Endothelial cell of umbilical vein (primary cell): ENCODE measurements around the gene PRR5L. TPM values are rescaled to one million over a fixed set of nuclear protein-coding genes. Genes with fewer than 3 reads are reported as not detected.

Source experiments
- BruUV-seq: library from RNA; stranded (reverse); fragments of 400-500 nt; replicated peaks from 2 replicates; lab custom pipeline; 2021; lab: Mats Ljungman, UMichigan
- CTCF ChIA-PET: fragments of 300-600, 350-600 bp; sonication (Branson Sonifier 250); formaldehyde crosslinking; loops from one replicate; lab custom pipeline; 2021; ENCODE audit warnings: antibody characterized with exemption, inconsistent platforms; lab: Charles Lee
- POLR2A ChIA-PET: fragments of 300-600, 350-600 bp; sonication (Branson Sonifier 250); formaldehyde crosslinking; loops from one replicate; lab custom pipeline; 2021; ENCODE audit warnings: antibody characterized with exemption, inconsistent platforms; lab: Charles Lee
- DNase-seq: peaks from one replicate; pipeline ENCODE4 v3.0.0-alpha.2; 2011; ENCODE audit warnings: low read depth, low spot score
- FAIRE-seq: peaks from 2 replicates; lab custom pipeline; 2011; peaks lifted over from hg19 to GRCh38; lab: Jason Lieb, UNC
- H2AFZ ChIP-seq: 2 replicates; pipeline ENCODE4 v1.6.0; 2012; ENCODE audit warnings: low read depth, low read length, control low read depth, inconsistent platforms
- H3K27ac ChIP-seq: 2 replicates; pipeline ENCODE4 v1.5.1; 2011; ENCODE audit warnings: low read depth, mild to moderate bottlenecking, control low read depth, low read length, moderate library complexity; ENCODE audit not compliant: insufficient read depth
- H3K27me3 ChIP-seq, 2 experiments: 2 replicates each; pipeline versions ENCODE4 v1.6.0 to v1.6.1; 2011; ENCODE audit warnings: low read length in 2 of 2, mixed read lengths in 1 of 2; ENCODE audit not compliant: control insufficient read depth in 2 of 2, insufficient read depth in 2 of 2
- H3K36me3 ChIP-seq, 2 experiments: 2 replicates in 1 of 2; 3 replicates in 1 of 2; pipeline ENCODE4 v1.5.1; 2011; ENCODE audit warnings: low read length in 2 of 2, mild to moderate bottlenecking in 1 of 2, moderate library complexity in 1 of 2; ENCODE audit not compliant: control insufficient read depth in 2 of 2, insufficient read depth in 2 of 2; ENCODE audit errors: extremely low read depth in 1 of 2
- H3K4me1 ChIP-seq: 3 replicates; pipeline ENCODE4 v1.5.1; 2011; ENCODE audit warnings: mild to moderate bottlenecking, low read length; ENCODE audit not compliant: control insufficient read depth, insufficient read depth; ENCODE audit errors: extremely low read depth
- H3K4me2 ChIP-seq: 2 replicates; pipeline ENCODE4 v1.6.1; 2011; ENCODE audit warnings: low read length, control low read depth, mixed read lengths; ENCODE audit not compliant: insufficient read depth
- H3K4me3 ChIP-seq, 3 experiments: fragments of 200-600 bp in 1 of 3; sonication (generic), shearing (Covaris generic) in 1 of 3; replicated peaks in 1 of 3; 2 replicates each; pipeline ENCODE4 v1.5.1; 2011 to 2016; ENCODE audit warnings: control low read depth in 3 of 3, low read length in 3 of 3, mild to moderate bottlenecking in 2 of 3, inconsistent platforms in 1 of 3, low read depth in 1 of 3, moderate library complexity in 1 of 3; ENCODE audit not compliant: insufficient read depth in 1 of 3
- H3K79me2 ChIP-seq: 2 replicates; pipeline ENCODE4 v1.6.0; 2012; ENCODE audit warnings: low read length, inconsistent platforms; ENCODE audit not compliant: control insufficient read depth, insufficient read depth
- H3K9ac ChIP-seq: replicated peaks from 2 replicates; pipeline ENCODE3; 2011; ENCODE audit warnings: low read length, control low read depth; ENCODE audit not compliant: insufficient read depth; ENCODE audit errors: extremely low read depth
- H3K9me1 ChIP-seq: replicated peaks from 3 replicates; pipeline ENCODE4 v1.6.0; 2011; ENCODE audit warnings: mild to moderate bottlenecking, low read length; ENCODE audit not compliant: control insufficient read depth, insufficient read depth; ENCODE audit errors: extremely low read depth
- H3K9me3 ChIP-seq: replicated peaks from 2 replicates; pipeline ENCODE4 v1.5.1; 2012; ENCODE audit warnings: low read length, inconsistent platforms; ENCODE audit not compliant: control insufficient read depth, insufficient read depth
- H4K20me1 ChIP-seq: replicated peaks from 2 replicates; pipeline ENCODE3; 2011; ENCODE audit warnings: mild to moderate bottlenecking, low read length; ENCODE audit not compliant: control insufficient read depth, insufficient read depth; ENCODE audit errors: extremely low read depth
- EZH2 ChIP-seq: IDR thresholded peaks from 2 replicates; pipeline ENCODE4 v1.6.1; 2012; ENCODE audit warnings: borderline replicate concordance, low read depth, mild to moderate bottlenecking, moderate library complexity, low read length, inconsistent platforms; ENCODE audit not compliant: severe bottlenecking
- FOS ChIP-seq: IDR thresholded peaks from 2 replicates; pipeline ENCODE4 v1.6.1; 2011; ENCODE audit warnings: mild to moderate bottlenecking, low read length, moderate library complexity, borderline replicate concordance; ENCODE audit not compliant: insufficient read depth
- JUN ChIP-seq: IDR thresholded peaks from 2 replicates; pipeline ENCODE4 v1.6.1; 2011; ENCODE audit warnings: borderline replicate concordance, low read depth; ENCODE audit not compliant: insufficient read length, insufficient read depth
- MYC ChIP-seq: IDR thresholded peaks from one replicate; pipeline ENCODE4 v1.6.1; 2011; ENCODE audit warnings: mild to moderate bottlenecking, low read depth, low read length
- POLR2A ChIP-seq: IDR thresholded peaks from 2 replicates; pipeline ENCODE4 v1.6.1; 2012; ENCODE audit warnings: low read depth, mild to moderate bottlenecking, control low read depth, low read length
- POLR2AphosphoS5 ChIP-seq: IDR thresholded peaks from 2 replicates; pipeline ENCODE4 v1.6.1; 2012; ENCODE audit warnings: low read depth, mild to moderate bottlenecking, control low read depth, low read length, moderate library complexity; ENCODE audit not compliant: insufficient read depth
- dilution Hi-C: fragments of 300-500 bp; cut with MboI; formaldehyde crosslinking; loops from one replicate; pipeline ENCODE4 v1.15.0; 2019; ENCODE audit warnings: low sequenced_read_pairs; ENCODE audit not compliant: extremely low pct_ligation_motif_present
- intact Hi-C: fragments of 100-400 bp; cut with micrococcal nuclease; formaldehyde crosslinking; loops from one replicate; pipeline ENCODE4 v1.10.0; 2022
- polyA plus RNA-seq, 4 experiments: library from polyadenylated mRNA; depleted of rRNA in 3 of 4; stranded (reverse) in 3 of 4; unstranded in 1 of 4; fragments of >200 nt; gene quantifications; 2 replicates each; pipeline versions ENCODE4 v1.2.1 to v1.2.3, GENCODE V29; 2011 to 2012; ENCODE audit warnings: missing spikeins in 1 of 4
- total RNA-seq: library from RNA; stranded (reverse); gene quantifications from 2 replicates; pipeline ENCODE4 v1.2.3, GENCODE V29; 2021
- TF ChIP-seq, protein P1 (sequence below), 2 donors: IDR thresholded peaks; 1 replicate in 1 of 2; 2 replicates in 1 of 2; pipeline ENCODE4 v1.5.1; 2011; ENCODE audit warnings: low read length in 2 of 2, mild to moderate bottlenecking in 2 of 2, moderate library complexity in 2 of 2, control low read depth in 1 of 2, inconsistent platforms in 1 of 2, low read depth in 1 of 2; ENCODE audit not compliant: insufficient read depth in 1 of 2; ENCODE audit errors: extremely low read depth in 1 of 2
- TF ChIP-seq, protein P2 (sequence below): IDR thresholded peaks from 2 replicates; pipeline ENCODE4 v1.6.1; 2011; ENCODE audit not compliant: insufficient read depth, insufficient read length

PRR5L gene
- total and polyA plus RNA-seq, 2 donors (not counting 3 experiments of a cell fraction or from before 2014, with no cell fraction given), result 2.5 to 6.1 TPM

DNA sequence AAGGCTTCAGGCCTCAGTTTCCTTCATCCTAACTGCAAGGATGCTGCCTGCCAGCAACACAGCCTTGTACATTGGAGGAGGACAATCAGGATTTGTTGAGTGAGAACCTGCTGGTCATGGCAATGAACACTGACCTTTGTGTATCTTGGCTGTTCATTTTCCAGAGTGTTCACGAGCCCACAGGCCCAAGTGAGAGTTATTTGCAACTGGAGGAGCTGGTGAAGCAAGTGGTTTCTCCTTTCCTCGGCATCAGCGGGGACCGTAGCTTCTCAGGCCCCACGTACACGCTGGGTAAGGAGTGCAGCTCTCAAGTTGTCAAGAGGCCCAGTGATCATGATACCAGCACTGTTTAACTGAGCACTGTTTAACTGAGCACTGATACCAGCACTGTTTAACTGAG, 155.0 kb downstream of the PRR5L start:
- ChIA-PET POLR2A (no interaction called here), CTCF (no interaction called here)
- DNase-seq, result no peak
- no TSS peak for BruUV-seq
- Histone ChIP-seq H3K79me2 (no peaks in the 10 kb centered on the region), H3K4me1 (no peaks in the 10 kb centered on the region), H3K27me3 (no peaks in the 10 kb centered on the region), H2AFZ (no peak overlapping the region), H3K4me3 (no peak overlapping the region), H3K4me2 (no peak overlapping the region), H3K9ac (no peak overlapping the region), H3K9me3 (no peaks in the 10 kb centered on the region), H3K9me1 (no peaks in the 10 kb centered on the region), H3K27ac (no peak overlapping the region), H3K36me3 (no peaks in the 10 kb centered on the region), H4K20me1 (no peaks in the 10 kb centered on the region)
- dilution Hi-C loops, result no loop called here
- intact Hi-C loops, result no loop called here
- no peak for FAIRE-seq
- TF ChIP-seq EZH2, result no peak
- TF ChIP-seq POLR2AphosphoS5, result no peak
- no peak for TF ChIP-seq JUN
- TF ChIP-seq FOS, result no peak
- TF ChIP-seq, protein P1, sequence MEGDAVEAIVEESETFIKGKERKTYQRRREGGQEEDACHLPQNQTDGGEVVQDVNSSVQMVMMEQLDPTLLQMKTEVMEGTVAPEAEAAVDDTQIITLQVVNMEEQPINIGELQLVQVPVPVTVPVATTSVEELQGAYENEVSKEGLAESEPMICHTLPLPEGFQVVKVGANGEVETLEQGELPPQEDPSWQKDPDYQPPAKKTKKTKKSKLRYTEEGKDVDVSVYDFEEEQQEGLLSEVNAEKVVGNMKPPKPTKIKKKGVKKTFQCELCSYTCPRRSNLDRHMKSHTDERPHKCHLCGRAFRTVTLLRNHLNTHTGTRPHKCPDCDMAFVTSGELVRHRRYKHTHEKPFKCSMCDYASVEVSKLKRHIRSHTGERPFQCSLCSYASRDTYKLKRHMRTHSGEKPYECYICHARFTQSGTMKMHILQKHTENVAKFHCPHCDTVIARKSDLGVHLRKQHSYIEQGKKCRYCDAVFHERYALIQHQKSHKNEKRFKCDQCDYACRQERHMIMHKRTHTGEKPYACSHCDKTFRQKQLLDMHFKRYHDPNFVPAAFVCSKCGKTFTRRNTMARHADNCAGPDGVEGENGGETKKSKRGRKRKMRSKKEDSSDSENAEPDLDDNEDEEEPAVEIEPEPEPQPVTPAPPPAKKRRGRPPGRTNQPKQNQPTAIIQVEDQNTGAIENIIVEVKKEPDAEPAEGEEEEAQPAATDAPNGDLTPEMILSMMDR (IDR thresholded peaks at IDR 0.05; ENCODE audit: extremely low read depth in 1 of 2, insufficient read depth in 1 of 2, low read depth in 1 of 2, low read length in 2 of 2), result no peak
- TF ChIP-seq, protein P2, sequence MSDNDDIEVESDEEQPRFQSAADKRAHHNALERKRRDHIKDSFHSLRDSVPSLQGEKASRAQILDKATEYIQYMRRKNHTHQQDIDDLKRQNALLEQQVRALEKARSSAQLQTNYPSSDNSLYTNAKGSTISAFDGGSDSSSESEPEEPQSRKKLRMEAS, result no peak
- TF ChIP-seq POLR2A, result no peak
- TF ChIP-seq MYC, result no peak
